Measurements from ENCODE around the gene GPC5. TPM values are rescaled to one million over a fixed set of nuclear protein-coding genes. Genes with fewer than 3 reads are reported as not detected.

GPC5 gene
- total RNA-seq, 1 donor from 2014 or later: 2.5 TPM

- Mint-ChIP-seq H3K27me3 (ENCODE audit: low read depth) (peaks cover 5% of the 10 kb centered on the region), H3K36me3 (no peaks in the 10 kb centered on the region), H3K27ac (no peak overlapping the region), H3K4me1 (no peaks in the 10 kb centered on the region), H3K4me3 (no peak overlapping the region), H3K9me3 (peaks cover 20% of the 10 kb centered on the region)
- DNase-seq (ENCODE audit: low spot score in 2 of 2, unreplicated experiment in 2 of 2): no peak
- TF ChIP-seq, protein P1, sequence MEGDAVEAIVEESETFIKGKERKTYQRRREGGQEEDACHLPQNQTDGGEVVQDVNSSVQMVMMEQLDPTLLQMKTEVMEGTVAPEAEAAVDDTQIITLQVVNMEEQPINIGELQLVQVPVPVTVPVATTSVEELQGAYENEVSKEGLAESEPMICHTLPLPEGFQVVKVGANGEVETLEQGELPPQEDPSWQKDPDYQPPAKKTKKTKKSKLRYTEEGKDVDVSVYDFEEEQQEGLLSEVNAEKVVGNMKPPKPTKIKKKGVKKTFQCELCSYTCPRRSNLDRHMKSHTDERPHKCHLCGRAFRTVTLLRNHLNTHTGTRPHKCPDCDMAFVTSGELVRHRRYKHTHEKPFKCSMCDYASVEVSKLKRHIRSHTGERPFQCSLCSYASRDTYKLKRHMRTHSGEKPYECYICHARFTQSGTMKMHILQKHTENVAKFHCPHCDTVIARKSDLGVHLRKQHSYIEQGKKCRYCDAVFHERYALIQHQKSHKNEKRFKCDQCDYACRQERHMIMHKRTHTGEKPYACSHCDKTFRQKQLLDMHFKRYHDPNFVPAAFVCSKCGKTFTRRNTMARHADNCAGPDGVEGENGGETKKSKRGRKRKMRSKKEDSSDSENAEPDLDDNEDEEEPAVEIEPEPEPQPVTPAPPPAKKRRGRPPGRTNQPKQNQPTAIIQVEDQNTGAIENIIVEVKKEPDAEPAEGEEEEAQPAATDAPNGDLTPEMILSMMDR (IDR thresholded peaks at IDR 0.05; ENCODE audit: unreplicated experiment): no peak
Measured at GRCh38 chr13:91702411-91702810, 304.0 kb downstream of the GPC5 start.

DNA sequence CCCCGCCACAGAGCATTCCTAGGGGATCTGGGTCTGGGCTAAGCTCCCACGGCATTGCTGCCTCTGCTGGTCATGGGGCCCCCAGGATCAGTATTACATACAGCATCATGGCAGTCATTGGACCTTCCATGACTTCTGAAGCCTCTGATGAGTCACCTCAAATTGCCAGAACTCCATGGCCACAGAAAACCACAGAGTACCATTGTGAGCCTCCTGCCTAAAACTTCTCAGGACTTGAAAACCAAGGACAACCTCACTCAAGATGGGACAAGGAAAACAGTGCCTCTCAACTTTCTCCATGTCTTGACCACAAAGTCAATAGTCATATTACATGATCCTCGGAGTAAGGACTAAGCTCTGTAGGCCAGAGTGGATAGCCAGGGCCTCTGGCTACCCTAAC is 306.0 kb downstream of the GPC5 start:
- no peak overlapping the region for H3K4me3 Mint-ChIP-seq
- TF ChIP-seq, protein P1 (IDR thresholded peaks at IDR 0.05; ENCODE audit: unreplicated experiment): no peak
- H3K27me3 Mint-ChIP-seq (ENCODE audit: low read depth): peaks cover 4% of the 10 kb centered on the region
- no peaks in the 10 kb centered on the region for H3K36me3 Mint-ChIP-seq
- H3K4me1 Mint-ChIP-seq: no peaks in the 10 kb centered on the region
- H3K27ac Mint-ChIP-seq: no peak overlapping the region
- DNase-seq (ENCODE audit: low spot score in 2 of 2, unreplicated experiment in 2 of 2): no peak
- H3K9me3 Mint-ChIP-seq: peaks cover 20% of the 10 kb centered on the region

DNA sequence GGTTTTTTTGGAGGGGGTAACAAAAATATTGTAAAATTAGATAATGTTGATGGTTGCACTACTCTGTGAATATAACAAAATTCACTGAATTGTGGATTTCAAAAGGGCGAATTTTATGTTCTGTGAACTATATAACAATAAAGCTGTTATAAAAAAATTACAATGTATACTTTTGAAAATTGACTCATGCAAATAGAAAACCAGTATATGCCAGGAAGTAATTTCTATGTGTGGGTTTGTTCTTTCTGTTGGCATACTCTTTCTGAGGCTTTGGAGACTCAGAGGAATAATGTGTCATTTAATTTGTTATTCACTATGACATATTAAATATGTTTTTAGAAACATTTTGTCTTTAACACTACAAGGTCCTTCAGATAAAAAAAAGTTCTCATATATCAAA is 310.1 kb downstream of the GPC5 start:
- Mint-ChIP-seq H3K4me1 (no peaks in the 10 kb centered on the region), H3K9me3 (peaks cover 4% of the 10 kb centered on the region), H3K27ac (no peak overlapping the region), H3K36me3 (no peaks in the 10 kb centered on the region), H3K27me3 (ENCODE audit: low read depth) (no peaks in the 10 kb centered on the region), H3K4me3 (no peak overlapping the region)
- TF ChIP-seq, protein P1 (IDR thresholded peaks at IDR 0.05; ENCODE audit: unreplicated experiment): no peak
- DNase-seq (ENCODE audit: low spot score in 2 of 2, unreplicated experiment in 2 of 2): no peak

DNA sequence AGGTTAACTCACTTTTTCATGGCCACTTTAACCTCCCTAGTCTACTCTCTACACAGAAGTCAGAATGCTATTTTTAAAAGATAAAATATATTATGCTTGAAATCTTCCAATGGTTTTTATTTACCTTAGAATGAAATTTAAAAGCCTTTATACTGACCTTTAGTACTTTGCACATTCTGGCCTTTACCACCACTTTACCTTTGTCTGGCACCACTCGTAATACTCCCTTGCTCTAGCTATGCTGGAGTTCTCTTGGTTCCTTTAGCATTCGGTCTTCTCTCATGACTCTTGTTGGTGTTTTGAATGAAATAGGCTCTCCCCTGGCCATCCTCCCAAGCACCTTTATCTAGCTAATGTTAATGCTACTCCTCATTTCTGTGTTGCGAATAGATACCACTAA is 310.8 kb downstream of the GPC5 start:
- DNase-seq (ENCODE audit: low spot score in 2 of 2, unreplicated experiment in 2 of 2): no peak
- Mint-ChIP-seq H3K27me3 (ENCODE audit: low read depth) (no peaks in the 10 kb centered on the region), H3K9me3 (no peaks in the 10 kb centered on the region), H3K36me3 (no peaks in the 10 kb centered on the region), H3K27ac (no peak overlapping the region), H3K4me3 (no peak overlapping the region), H3K4me1 (no peaks in the 10 kb centered on the region)
- TF ChIP-seq, protein P1 (IDR thresholded peaks at IDR 0.05; ENCODE audit: unreplicated experiment): no peak

DNA sequence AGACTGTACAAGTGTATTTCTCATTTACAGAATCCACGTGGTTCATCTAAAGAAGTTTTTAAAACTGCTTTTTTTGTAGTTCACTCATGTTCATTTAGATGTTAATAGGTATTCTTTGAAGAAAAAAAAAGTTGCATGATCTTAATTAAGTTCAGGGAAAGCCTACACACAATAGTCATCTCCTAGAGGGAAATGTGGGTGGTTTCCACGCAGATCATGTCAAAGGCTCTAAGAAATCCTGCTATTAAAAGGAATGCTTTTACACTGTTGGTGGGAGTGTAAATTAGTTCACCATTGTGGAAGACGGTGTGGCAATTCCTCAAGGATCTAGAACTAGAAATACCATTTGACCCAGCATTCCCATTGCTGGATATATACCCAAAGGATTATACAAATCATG is 312.3 kb downstream of the GPC5 start:
- Mint-ChIP-seq H3K36me3 (no peaks in the 10 kb centered on the region), H3K4me1 (no peaks in the 10 kb centered on the region), H3K4me3 (no peak overlapping the region), H3K27ac (no peak overlapping the region), H3K9me3 (no peaks in the 10 kb centered on the region), H3K27me3 (ENCODE audit: low read depth) (peaks cover 2% of the 10 kb centered on the region)
- TF ChIP-seq, protein P1 (IDR thresholded peaks at IDR 0.05; ENCODE audit: unreplicated experiment): no peak
- no peak for DNase-seq (ENCODE audit: low spot score in 2 of 2, unreplicated experiment in 2 of 2)

GRCh38 chr13:91714855-91715254 is 316.4 kb downstream of the GPC5 start:
- Mint-ChIP-seq H3K27ac (no peak overlapping the region), H3K27me3 (ENCODE audit: low read depth) (peaks cover 9% of the 10 kb centered on the region), H3K36me3 (no peaks in the 10 kb centered on the region), H3K4me3 (no peak overlapping the region), H3K4me1 (no peaks in the 10 kb centered on the region), H3K9me3 (no peaks in the 10 kb centered on the region)
- TF ChIP-seq, protein P1 (IDR thresholded peaks at IDR 0.05; ENCODE audit: unreplicated experiment): no peak
- DNase-seq (ENCODE audit: low spot score in 2 of 2, unreplicated experiment in 2 of 2): no peak
